H9 (cell line): ENCODE measurements around the gene PTGES2. TPM values are rescaled to one million over a fixed set of nuclear protein-coding genes. Genes with fewer than 3 reads are reported as not detected.

Experiments
- DNase-seq: peaks from one replicate; pipeline ENCODE4 v3.0.0-alpha.2; 2017
- H2AFZ ChIP-seq: one replicate; pipeline ENCODE4 v1.6.1; 2013; ENCODE audit warnings: mild to moderate bottlenecking, low read length, control low read depth, moderate library complexity
- H2AK5ac ChIP-seq: 2 replicates; pipeline ENCODE4 v1.6.1; 2013; ENCODE audit warnings: low read length, control low read depth, mixed read lengths; ENCODE audit not compliant: insufficient read length
- H2BK120ac ChIP-seq: one replicate; pipeline ENCODE4 v1.6.1; 2013; ENCODE audit warnings: low read depth, mild to moderate bottlenecking, low read length, control low read depth, inconsistent platforms; ENCODE audit not compliant: poor library complexity, severe bottlenecking
- H2BK12ac ChIP-seq: 2 replicates; pipeline ENCODE4 v1.6.1; 2013; ENCODE audit warnings: low read length, control low read depth, mixed read lengths, low read depth; ENCODE audit not compliant: insufficient read length
- H2BK15ac ChIP-seq: 2 replicates; pipeline ENCODE4 v1.6.1; 2013; ENCODE audit warnings: low read depth, low read length, control low read depth
- H2BK20ac ChIP-seq: one replicate; pipeline ENCODE4 v1.6.1; 2013; ENCODE audit warnings: low read depth, mild to moderate bottlenecking, low read length, control low read depth, inconsistent platforms; ENCODE audit not compliant: poor library complexity, severe bottlenecking
- H2BK5ac ChIP-seq: 2 replicates; pipeline ENCODE4 v1.6.1; 2013; ENCODE audit warnings: low read length, control low read depth, mixed read lengths; ENCODE audit not compliant: insufficient read length
- H3K14ac ChIP-seq: 2 replicates; pipeline ENCODE4 v1.6.1; 2013; ENCODE audit warnings: low read length, control low read depth; ENCODE audit not compliant: insufficient read depth
- H3K18ac ChIP-seq: 2 replicates; pipeline ENCODE4 v1.6.1; 2013; ENCODE audit warnings: low read depth, mild to moderate bottlenecking, mixed read lengths, low read length, control low read depth; ENCODE audit not compliant: insufficient read length
- H3K23ac ChIP-seq: 2 replicates; pipeline ENCODE4 v1.6.1; 2013; ENCODE audit warnings: low read length, control low read depth, mixed read lengths, low read depth; ENCODE audit not compliant: insufficient read length
- H3K23me2 ChIP-seq: 2 replicates; pipeline ENCODE4 v1.6.1; 2013; ENCODE audit warnings: low read depth, mild to moderate bottlenecking, mixed read lengths, low read length, control low read depth; ENCODE audit not compliant: insufficient read length, poor library complexity, severe bottlenecking
- H3K27ac ChIP-seq: 2 replicates; pipeline ENCODE4 v1.5.1; 2013; ENCODE audit warnings: low read length, control low read depth, mixed read lengths, low read depth; ENCODE audit not compliant: insufficient read length
- H3K27me3 ChIP-seq: 2 replicates; pipeline ENCODE4 v1.6.1; 2013; ENCODE audit warnings: low read length, control low read depth, inconsistent platforms; ENCODE audit not compliant: insufficient read depth
- H3K4ac ChIP-seq: 2 replicates; pipeline ENCODE4 v1.6.1; 2013; ENCODE audit warnings: low read depth, mild to moderate bottlenecking, control low read depth, inconsistent platforms, low read length, moderate library complexity
- H3K4me1 ChIP-seq: 2 replicates; pipeline ENCODE4 v1.6.1; 2013; ENCODE audit warnings: low read length, control low read depth, inconsistent platforms; ENCODE audit not compliant: insufficient read depth
- H3K4me2 ChIP-seq: 2 replicates; pipeline ENCODE4 v1.6.1; 2013; ENCODE audit warnings: low read length, control low read depth, mixed read lengths; ENCODE audit not compliant: insufficient read length, insufficient read depth
- H3K56ac ChIP-seq: 2 replicates; pipeline ENCODE4 v1.6.1; 2013; ENCODE audit warnings: low read depth, mild to moderate bottlenecking, mixed read lengths, low read length, control low read depth; ENCODE audit not compliant: insufficient read length
- H3K79me1 ChIP-seq: 2 replicates; pipeline ENCODE4 v1.6.1; 2013; ENCODE audit warnings: low read depth, mild to moderate bottlenecking, moderate library complexity, low read length, control low read depth, inconsistent platforms; ENCODE audit not compliant: insufficient read depth, poor library complexity, severe bottlenecking
- H3K79me2 ChIP-seq: 2 replicates; pipeline ENCODE4 v1.6.1; 2013; ENCODE audit warnings: low read length, control low read depth, inconsistent platforms; ENCODE audit not compliant: insufficient read depth
- H3K9ac ChIP-seq: 2 replicates; pipeline ENCODE4 v1.6.1; 2013; ENCODE audit warnings: low read length, control low read depth, mixed read lengths; ENCODE audit not compliant: insufficient read length; ENCODE audit errors: extremely low read depth
- H3K9me3 ChIP-seq: one replicate; pipeline ENCODE4 v1.6.1; 2013; ENCODE audit warnings: low read depth, low read length, inconsistent platforms; ENCODE audit not compliant: control insufficient read depth
- H3T11ph ChIP-seq: one replicate; pipeline ENCODE4 v1.6.1; 2013; ENCODE audit warnings: mild to moderate bottlenecking, low read length, control low read depth, inconsistent platforms
- H4K20me1 ChIP-seq: one replicate; pipeline ENCODE4 v1.6.1; 2013; ENCODE audit not compliant: control insufficient read depth, insufficient read length, insufficient read depth
- H4K5ac ChIP-seq: 2 replicates; pipeline ENCODE4 v1.6.1; 2013; ENCODE audit warnings: low read depth, mild to moderate bottlenecking, mixed read lengths, low read length, control low read depth; ENCODE audit not compliant: insufficient read length
- H4K8ac ChIP-seq: replicated peaks from 2 replicates; pipeline ENCODE4 v1.6.1; 2013; ENCODE audit warnings: low read length, control low read depth, mixed read lengths, low read depth; ENCODE audit not compliant: insufficient read length
- H4K91ac ChIP-seq: 2 replicates; pipeline ENCODE4 v1.6.1; 2013; ENCODE audit warnings: low read depth, mild to moderate bottlenecking, moderate library complexity, mixed read lengths, low read length, control low read depth; ENCODE audit not compliant: insufficient read length
- H3K27ac Mint-ChIP-seq, 3 experiments: 2 replicates in 2 of 3; 3 replicates in 1 of 3; pipeline ENCODE4 v1.8.0; 2020 to 2021; ENCODE audit warnings: mixed read lengths in 3 of 3, mild to moderate bottlenecking in 1 of 3, moderate library complexity in 1 of 3
- H3K27me3 Mint-ChIP-seq: 2 replicates; pipeline ENCODE4 v1.8.0; 2021; ENCODE audit warnings: low read depth, mild to moderate bottlenecking, moderate library complexity, mixed read lengths
- H3K36me3 Mint-ChIP-seq, 3 experiments: 2 replicates in 2 of 3; 3 replicates in 1 of 3; pipeline ENCODE4 v1.8.0; 2020 to 2021; ENCODE audit warnings: low read depth in 3 of 3, mixed read lengths in 3 of 3; ENCODE audit not compliant: insufficient read depth in 1 of 3
- H3K4me1 Mint-ChIP-seq, 2 experiments: 2 replicates each; pipeline ENCODE4 v1.8.0; 2020; ENCODE audit warnings: mixed read lengths in 2 of 2
- H3K4me3 Mint-ChIP-seq, 2 experiments: 2 replicates in 1 of 2; 3 replicates in 1 of 2; pipeline ENCODE4 v1.8.0; 2020 to 2021; ENCODE audit warnings: mild to moderate bottlenecking in 2 of 2, mixed read lengths in 2 of 2, moderate library complexity in 1 of 2
- H3K9me3 Mint-ChIP-seq, 2 experiments: 2 replicates in 1 of 2; 3 replicates in 1 of 2; pipeline ENCODE4 v1.8.0; 2020; ENCODE audit warnings: mild to moderate bottlenecking in 2 of 2, mixed read lengths in 2 of 2, moderate library complexity in 1 of 2
- CTCF ChIP-seq: fragments of 200-600 bp; sonication (generic); conservative IDR thresholded peaks from 3 replicates; pipeline ENCODE4 v1.8.0; 2021; ENCODE audit warnings: antibody characterized with exemption, mild to moderate bottlenecking
- WGBS: extraction: QIAGEN DNeasy Blood & Tissue Kit; methylation state at CpG from one replicate; pipeline ENCODE4 v1.1.7; 2013; ENCODE audit warnings: missing lambda C conversion rate, low lambda C conversion rate, mixed read lengths; ENCODE audit not compliant: insufficient read length; ENCODE audit errors: extremely low coverage; 5-methylcytosine and 5-hydroxymethylcytosine counted together
- total RNA-seq: library from RNA; stranded (reverse); gene quantifications from 2 replicates; pipeline ENCODE4 v1.2.1, GENCODE V29; 2021

Gene PTGES2
- total RNA-seq, 1 experiment from 2014 or later = 63.9 TPM

GRCh38 chr9:128109050-128109709 lies 18.3 kb downstream of the PTGES2 start:
- H3K9me3 ChIP-seq = no peaks in the 10 kb centered on the region
- no peaks in the 10 kb centered on the region for H3K4me1 ChIP-seq
- no peak overlapping the region for H4K91ac ChIP-seq
- no peaks in the 10 kb centered on the region for H4K20me1 ChIP-seq
- peaks cover 15 to 68% (median 38%) of the 10 kb centered on the region in 3 experiments; a peak in 6 of 7 replicates for H3K36me3 Mint-ChIP-seq
- no peak overlapping the region for H3K27ac ChIP-seq
- no peak overlapping the region for H3K4me3 Mint-ChIP-seq
- H2BK120ac ChIP-seq = no peak overlapping the region
- peak overlapping the region in 1 of 3 experiments; percentile 83; a peak in 2 of 7 replicates for H3K27ac Mint-ChIP-seq
- H3K23me2 ChIP-seq = no peaks in the 10 kb centered on the region
- no peak overlapping the region for H3K18ac ChIP-seq
- no peak overlapping the region for H3T11ph ChIP-seq
- no peak overlapping the region for H3K23ac ChIP-seq
- no peaks in the 10 kb centered on the region for H3K79me2 ChIP-seq
- H3K4ac ChIP-seq = no peak overlapping the region
- no peak overlapping the region for H4K8ac ChIP-seq
- H3K27me3 Mint-ChIP-seq = no peaks in the 10 kb centered on the region
- no peak overlapping the region for H2AFZ ChIP-seq
- DNase-seq = peak; percentile 25
- H3K4me2 ChIP-seq = no peak overlapping the region
- peaks cover 0 to 3% of the 10 kb centered on the region in 2 experiments; a peak in 1 of 5 replicates for H3K9me3 Mint-ChIP-seq
- no peak overlapping the region for H2AK5ac ChIP-seq
- no peaks in the 10 kb centered on the region for H3K79me1 ChIP-seq
- H2BK20ac ChIP-seq = no peak overlapping the region
- no peak overlapping the region for H3K14ac ChIP-seq
- no CpG with 5 or more reads among the region's 20 CpGs for WGBS
- H3K27me3 ChIP-seq = no peaks in the 10 kb centered on the region
- H4K5ac ChIP-seq = no peak overlapping the region
- TF ChIP-seq CTCF = no peak
- peaks cover 0 to 7% of the 10 kb centered on the region in 2 experiments; a peak in 3 of 4 replicates for H3K4me1 Mint-ChIP-seq
- no peak overlapping the region for H3K56ac ChIP-seq
- no peak overlapping the region for H3K9ac ChIP-seq
- H2BK12ac ChIP-seq = no peak overlapping the region
- H2BK15ac ChIP-seq = no peak overlapping the region
- H2BK5ac ChIP-seq = no peak overlapping the region
